Fibroblast of pulmonary artery (primary cell): ENCODE results near the gene ZBTB14.

ENCODE experiments used
- DNase-seq: peaks from one replicate; pipeline ENCODE4 v3.0.0-alpha.2; 2010; ENCODE audit warnings: low read depth
- H3K4me3 ChIP-seq: replicated peaks from 2 replicates; pipeline ENCODE4 v1.5.1; 2011; ENCODE audit warnings: low read depth, mild to moderate bottlenecking, control low read depth, low read length, moderate library complexity
- CTCF ChIP-seq: IDR thresholded peaks from 2 replicates; pipeline ENCODE4 v1.5.1; 2011; ENCODE audit warnings: mild to moderate bottlenecking, control low read depth, low read length, inconsistent platforms; ENCODE audit errors: missing control alignments

ZBTB14 gene

GRCh38 chr18:5276947-5277346 is 18.6 kb downstream of the ZBTB14 start:
- TF ChIP-seq CTCF: no peak
- H3K4me3 ChIP-seq: no peak overlapping the region
- DNase-seq: no peak

- no peak for DNase-seq
- TF ChIP-seq CTCF: no peak
Measured at GRCh38 chr18:5275872-5276271, 19.7 kb downstream of the ZBTB14 start.

GRCh38 chr18:5268874-5269273 is 26.7 kb downstream of the ZBTB14 start:
- H3K4me3 ChIP-seq: no peak overlapping the region
- TF ChIP-seq CTCF: no peak
- DNase-seq: no peak

More at GRCh38 chr18:5275872-5276271, 19.7 kb downstream of the ZBTB14 start:
- no peak overlapping the region for H3K4me3 ChIP-seq

GRCh38 chr18:5266721-5267120 is 28.8 kb downstream of the ZBTB14 start:
- no peak for DNase-seq
- no peak overlapping the region for H3K4me3 ChIP-seq
- no peak for TF ChIP-seq CTCF

- DNase-seq: no peak
- no peak overlapping the region for H3K4me3 ChIP-seq
- no peak for TF ChIP-seq CTCF
Measured at GRCh38 chr18:5253910-5254309, 41.6 kb downstream of the ZBTB14 start.

- TF ChIP-seq CTCF: no peak
- H3K4me3 ChIP-seq: no peak overlapping the region
- no peak for DNase-seq
Measured at GRCh38 chr18:5251117-5251516, 44.4 kb downstream of the ZBTB14 start.

GRCh38 chr18:5250603-5251002 is 44.9 kb downstream of the ZBTB14 start:
- H3K4me3 ChIP-seq: no peak overlapping the region
- DNase-seq: no peak
- TF ChIP-seq CTCF: no peak
